Measurements from ENCODE around the gene GARNL3.

GARNL3 gene

GRCh38 chr9:127309715-127310114 lies 45.1 kb downstream of the GARNL3 start:
- CTCF ChIA-PET = interaction anchor here (1.0 to 1.7 kb wide), 3 partner anchors 9 to 12 kb away, joined by 3 to 4 read pairs (median 4); no protein-coding TSS in a partner anchor
- POLR2A ChIA-PET = no interaction called here
- TF ChIP-seq CTCF (IDR thresholded peaks at IDR 0.05; ENCODE audit: insufficient read depth, low read length, missing control alignments) = no peak
- H3K4me3 ChIP-seq (ENCODE audit: low read depth, low read length) = no peak overlapping the region
- no peak for DNase-seq (ENCODE audit: low read depth, low spot score)

- no peak for DNase-seq (ENCODE audit: low read depth, low spot score)
- H3K4me3 ChIP-seq (ENCODE audit: low read depth, low read length) = no peak overlapping the region
- TF ChIP-seq CTCF (IDR thresholded peaks at IDR 0.05; ENCODE audit: insufficient read depth, low read length, missing control alignments) = peak; percentile 23
- CTCF ChIA-PET = interaction anchor here (0.8 to 1.3 kb wide), 2 partner anchors 10 to 51 kb away, joined by 3 read pairs; no protein-coding TSS in a partner anchor
- POLR2A ChIA-PET = no interaction called here
Observed at GRCh38 chr9:127311239-127311741, 46.7 kb downstream of the GARNL3 start.

- H3K4me3 ChIP-seq (ENCODE audit: low read depth, low read length) = no peak overlapping the region
- no peak for TF ChIP-seq CTCF (IDR thresholded peaks at IDR 0.05; ENCODE audit: insufficient read depth, low read length, missing control alignments)
- ChIA-PET POLR2A (no interaction called here), CTCF (no interaction called here)
- no peak for DNase-seq (ENCODE audit: low read depth, low spot score)
Observed at GRCh38 chr9:127313042-127313560, 48.5 kb downstream of the GARNL3 start.

GRCh38 chr9:127314911-127315310 lies 50.3 kb downstream of the GARNL3 start:
- H3K4me3 ChIP-seq (ENCODE audit: low read depth, low read length) = no peak overlapping the region
- ChIA-PET CTCF (no interaction called here), POLR2A (no interaction called here)
- no peak for TF ChIP-seq CTCF (IDR thresholded peaks at IDR 0.05; ENCODE audit: insufficient read depth, low read length, missing control alignments)
- DNase-seq (ENCODE audit: low read depth, low spot score) = no peak

- H3K4me3 ChIP-seq (ENCODE audit: low read depth, low read length) = no peak overlapping the region
- CTCF ChIA-PET = interaction anchor here (0.6 kb wide), 1 partner anchor 11 kb away, joined by 3 read pairs; no protein-coding TSS in a partner anchor
- DNase-seq (ENCODE audit: low read depth, low spot score) = no peak
- no peak for TF ChIP-seq CTCF (IDR thresholded peaks at IDR 0.05; ENCODE audit: insufficient read depth, low read length, missing control alignments)
- POLR2A ChIA-PET = no interaction called here
Observed at GRCh38 chr9:127316586-127317323, 52.2 kb downstream of the GARNL3 start.

- H3K4me3 ChIP-seq (ENCODE audit: low read depth, low read length) = no peak overlapping the region
- ChIA-PET CTCF (interaction anchor here (1.1 to 1.8 kb wide), 3 partner anchors 8 to 22 kb away, joined by 3 to 4 read pairs (median 4); no protein-coding TSS in a partner anchor), POLR2A (interaction anchor here (0.9 kb wide), 1 partner anchor 404 kb away, joined by 4 read pairs; no protein-coding TSS in a partner anchor)
- no peak for TF ChIP-seq CTCF (IDR thresholded peaks at IDR 0.05; ENCODE audit: insufficient read depth, low read length, missing control alignments)
- DNase-seq (ENCODE audit: low read depth, low spot score) = no peak
Observed at GRCh38 chr9:127318651-127319167, 54.1 kb downstream of the GARNL3 start.
